Daoy (cell line): ENCODE measurements around the gene CASTOR1. TPM values are rescaled to one million over a fixed set of nuclear protein-coding genes. Genes with fewer than 3 reads are reported as not detected.

Source experiments
- DNase-seq: peaks from one replicate; pipeline ENCODE4 v3.0.0-alpha.2; 2015; ENCODE audit warnings: low read depth
- total RNA-seq: library from RNA; depleted of rRNA; stranded (reverse); fragments of >200 nt; shearing (Covaris generic); gene quantifications from 2 replicates; pipeline ENCODE4 v1.2.3, GENCODE V29; 2014

The CASTOR1 gene
- total RNA-seq, 1 experiment from 2014 or later, result 5.9 TPM

DNA sequence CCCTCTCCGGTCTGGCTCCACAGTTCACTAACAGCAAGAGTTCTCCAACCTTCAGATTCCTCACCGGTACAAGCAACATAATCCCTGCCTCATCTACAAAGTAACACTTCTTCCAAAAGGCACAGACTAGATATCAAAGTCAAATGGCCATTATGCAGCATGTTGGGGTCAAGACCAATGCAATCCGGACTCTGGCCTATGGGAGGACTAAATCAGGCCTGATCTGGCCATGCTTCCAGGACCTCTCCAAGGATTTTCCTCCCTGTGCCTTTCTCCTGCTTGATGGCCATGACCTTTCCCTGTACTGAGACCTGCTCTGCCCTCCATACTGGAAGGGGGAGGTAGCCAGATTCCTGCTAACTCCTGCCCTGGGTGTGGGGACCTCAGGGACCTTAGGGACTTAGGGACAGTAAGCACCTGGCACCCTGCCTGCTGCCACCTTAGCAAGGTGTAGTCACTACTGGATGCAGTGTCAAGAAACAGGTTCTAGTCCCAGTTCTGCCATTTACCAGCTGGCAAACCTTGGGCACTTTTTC lies 30.8 kb upstream of the CASTOR1 start:
- no peak for DNase-seq

GRCh38 chr22:30318799-30319419 lies 29.6 kb upstream of the CASTOR1 start:
- DNase-seq, result no peak

DNA sequence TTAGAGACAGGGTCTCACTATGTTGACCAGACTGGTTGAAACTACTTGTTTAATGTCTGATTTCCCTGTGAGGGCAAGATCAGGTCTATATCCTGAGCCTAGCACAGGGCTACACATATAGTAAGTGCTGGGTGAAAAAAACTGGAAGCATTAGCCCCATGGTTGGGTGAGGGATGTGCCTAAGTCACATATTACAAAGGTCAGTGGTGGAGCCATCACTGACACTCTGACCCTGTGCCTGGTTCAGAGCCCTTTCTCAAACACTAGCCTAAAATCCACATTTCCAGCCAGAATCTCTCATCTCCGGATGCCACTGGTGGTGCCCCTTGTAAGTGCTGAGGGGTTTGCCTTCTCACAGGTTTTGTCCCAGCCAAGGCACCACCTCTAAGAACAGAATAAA lies 28.5 kb upstream of the CASTOR1 start:
- DNase-seq, result no peak

GRCh38 chr22:30315962-30316576 lies 26.8 kb upstream of the CASTOR1 start:
- no peak for DNase-seq

DNA sequence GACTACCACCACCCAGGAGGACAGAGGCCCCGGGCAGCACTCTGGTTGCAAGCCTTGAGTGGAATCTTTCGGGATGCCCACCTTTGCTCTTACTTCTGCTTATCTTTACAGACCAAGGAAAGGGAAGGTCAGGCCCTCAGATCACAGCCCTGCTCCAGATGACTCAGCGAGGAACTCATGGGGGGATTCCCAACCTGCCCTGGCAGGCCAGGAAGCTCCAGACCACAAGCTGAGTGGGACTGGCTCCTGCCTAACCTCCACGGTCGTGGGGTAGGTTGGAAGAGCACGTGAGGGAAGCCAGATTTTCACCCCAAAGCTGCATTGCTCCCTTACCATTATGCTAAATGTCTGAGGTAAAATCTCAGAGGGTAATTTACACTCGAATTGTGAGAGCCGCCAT lies 25.6 kb upstream of the CASTOR1 start:
- DNase-seq, result peak; percentile 92

- DNase-seq, result peak; percentile 51
Measured at GRCh38 chr22:30313527-30314363, 24.4 kb upstream of the CASTOR1 start.

DNA sequence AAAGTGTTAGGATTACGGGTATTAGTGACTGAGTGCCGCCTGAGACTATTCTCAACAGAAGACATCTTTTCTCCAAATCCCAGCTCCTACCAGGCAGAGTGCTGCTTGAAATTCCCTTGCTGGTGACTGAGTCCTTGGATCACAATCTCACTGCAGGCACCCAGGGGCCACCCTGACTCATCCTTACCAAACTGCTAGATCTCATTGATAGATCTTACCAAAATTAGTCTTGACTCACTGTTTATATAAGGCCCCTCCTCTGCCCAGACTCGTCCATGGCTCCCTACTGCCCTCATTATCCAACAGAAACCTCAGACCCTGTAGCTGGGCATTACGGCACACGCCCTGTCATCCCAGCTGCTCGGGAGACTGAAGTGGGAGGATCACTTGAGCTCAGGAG lies 22.7 kb upstream of the CASTOR1 start:
- peak; percentile 92 for DNase-seq

- peak; percentile 59 for DNase-seq
Measured at GRCh38 chr22:30310881-30311771, 21.8 kb upstream of the CASTOR1 start.

DNA sequence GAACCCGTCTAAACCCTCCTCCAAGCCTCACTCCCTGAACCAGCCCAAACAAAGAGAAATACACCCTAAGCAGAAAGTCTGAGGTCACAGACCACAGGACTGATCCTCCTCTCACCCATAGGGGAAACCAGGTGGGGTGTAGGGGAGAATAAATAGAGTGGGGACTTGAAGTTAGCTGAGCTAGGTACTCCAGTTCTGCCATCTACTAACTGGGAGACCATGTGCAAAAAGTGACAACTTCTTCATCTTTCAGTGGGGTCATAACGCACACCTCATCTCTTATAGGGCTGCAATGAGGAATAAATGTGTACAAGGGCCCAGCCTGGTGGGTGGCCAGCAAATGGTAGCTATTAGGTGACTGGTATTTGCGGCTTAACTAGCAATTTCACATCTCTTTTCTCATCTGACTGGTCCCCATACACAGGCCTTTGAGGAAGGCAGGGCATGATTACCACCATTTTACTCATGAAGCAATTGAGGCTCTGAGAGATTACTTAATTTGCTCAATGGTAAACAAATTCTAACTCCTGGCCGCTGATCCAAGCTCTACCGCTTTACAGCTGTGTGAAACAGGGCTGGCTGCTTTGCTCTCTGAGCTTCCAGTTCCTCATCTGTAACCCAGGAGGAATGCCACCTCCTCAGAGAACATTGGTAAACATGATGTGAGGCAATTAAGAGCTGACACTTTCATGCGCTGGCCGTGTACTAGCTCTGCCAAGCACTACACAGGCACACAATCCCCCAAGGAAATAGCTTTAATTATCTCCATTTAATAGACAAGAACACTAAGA lies 20.8 kb upstream of the CASTOR1 start:
- peak; percentile 83 for DNase-seq

GRCh38 chr22:30308518-30309230 lies 19.4 kb upstream of the CASTOR1 start:
- peak; percentile 79 for DNase-seq

GRCh38 chr22:30308093-30308492 lies 18.8 kb upstream of the CASTOR1 start:
- no peak for DNase-seq

DNA sequence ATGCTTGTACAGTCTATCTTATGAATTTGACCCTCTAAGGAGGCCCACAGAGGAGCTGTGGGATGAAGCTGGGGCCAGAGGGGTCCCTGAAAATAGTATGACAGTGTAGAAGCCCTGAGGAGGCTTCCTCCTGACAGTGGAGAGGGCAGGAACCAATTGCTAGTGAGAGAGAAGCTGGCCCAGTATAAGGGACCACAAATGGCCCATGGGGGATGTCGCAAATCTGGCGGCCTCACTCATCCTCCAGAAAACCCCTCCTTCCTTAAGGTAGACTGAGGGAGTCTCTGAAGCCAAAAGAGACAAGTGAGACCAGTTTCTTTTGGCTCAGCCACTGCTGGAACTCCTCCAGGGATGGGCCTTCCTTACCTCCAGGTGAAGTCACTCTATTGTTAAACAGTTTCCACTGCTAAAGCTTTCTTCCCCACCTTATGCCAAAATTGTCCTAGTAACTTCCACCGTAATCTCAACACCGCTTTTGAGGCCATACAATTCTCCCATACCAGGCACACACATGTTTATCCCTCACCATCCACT lies 17.8 kb upstream of the CASTOR1 start:
- DNase-seq, result no peak

- DNase-seq, result no peak
Measured at GRCh38 chr22:30306627-30307011, 17.3 kb upstream of the CASTOR1 start.

- no peak for DNase-seq
Measured at GRCh38 chr22:30305906-30306626, 16.8 kb upstream of the CASTOR1 start.

GRCh38 chr22:30305519-30305905 lies 16.2 kb upstream of the CASTOR1 start:
- no peak for DNase-seq

DNA sequence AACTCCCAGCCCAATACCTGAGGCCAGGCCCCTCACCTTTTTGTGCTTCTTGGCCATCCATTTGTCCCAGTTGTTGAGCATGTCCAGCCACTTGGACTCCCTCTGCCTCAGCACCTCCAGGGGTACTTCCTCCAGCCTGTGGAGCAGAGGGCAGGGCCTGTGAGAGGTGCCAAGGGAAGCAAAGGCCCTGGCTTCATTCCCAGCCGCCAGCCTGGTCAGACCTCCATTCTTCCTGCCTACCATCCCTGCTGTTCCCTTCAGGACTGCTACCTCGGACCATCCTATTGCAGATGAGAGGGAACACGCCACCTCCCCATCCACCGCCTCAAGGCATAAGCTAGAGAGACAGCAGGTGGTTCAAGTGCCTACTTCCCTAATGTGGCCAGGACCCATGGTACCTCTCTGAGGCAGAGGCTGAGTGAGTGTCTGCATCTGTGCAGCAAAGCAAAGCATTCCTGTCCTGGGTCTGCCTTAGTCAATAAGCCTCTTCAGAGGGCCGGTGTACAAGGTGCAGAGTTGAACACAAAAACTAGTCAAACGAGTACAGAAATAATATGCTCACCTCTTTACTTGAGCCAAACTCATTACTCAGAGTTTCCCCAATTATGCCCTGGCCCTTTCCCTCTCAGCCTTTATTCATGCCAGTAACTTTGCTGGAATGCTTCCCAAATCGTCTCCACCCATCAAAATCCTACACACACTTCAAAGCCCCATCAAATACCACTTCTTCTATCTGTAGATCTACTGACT lies 15.4 kb upstream of the CASTOR1 start:
- peak; percentile 37 for DNase-seq

- DNase-seq, result no peak
Measured at GRCh38 chr22:30302810-30303138, 13.5 kb upstream of the CASTOR1 start.

GRCh38 chr22:30301995-30302809 lies 12.9 kb upstream of the CASTOR1 start:
- DNase-seq, result peak; percentile 69
